IPS-11a (cell line): ENCODE measurements around the gene RHBDL1.

Experiments used
- H3K4me3 ChIP-seq: one replicate; pipeline ENCODE4 v1.5.1; 2013; ENCODE audit warnings: low read depth, low read length, control low read depth

Gene RHBDL1

GRCh38 chr16:672371-672770 lies 3.1 kb upstream of the RHBDL1 start:
- no peak overlapping the region for H3K4me3 ChIP-seq

- H3K4me3 ChIP-seq, result no peak overlapping the region
Measured at GRCh38 chr16:672851-673250, 2.6 kb upstream of the RHBDL1 start.

DNA sequence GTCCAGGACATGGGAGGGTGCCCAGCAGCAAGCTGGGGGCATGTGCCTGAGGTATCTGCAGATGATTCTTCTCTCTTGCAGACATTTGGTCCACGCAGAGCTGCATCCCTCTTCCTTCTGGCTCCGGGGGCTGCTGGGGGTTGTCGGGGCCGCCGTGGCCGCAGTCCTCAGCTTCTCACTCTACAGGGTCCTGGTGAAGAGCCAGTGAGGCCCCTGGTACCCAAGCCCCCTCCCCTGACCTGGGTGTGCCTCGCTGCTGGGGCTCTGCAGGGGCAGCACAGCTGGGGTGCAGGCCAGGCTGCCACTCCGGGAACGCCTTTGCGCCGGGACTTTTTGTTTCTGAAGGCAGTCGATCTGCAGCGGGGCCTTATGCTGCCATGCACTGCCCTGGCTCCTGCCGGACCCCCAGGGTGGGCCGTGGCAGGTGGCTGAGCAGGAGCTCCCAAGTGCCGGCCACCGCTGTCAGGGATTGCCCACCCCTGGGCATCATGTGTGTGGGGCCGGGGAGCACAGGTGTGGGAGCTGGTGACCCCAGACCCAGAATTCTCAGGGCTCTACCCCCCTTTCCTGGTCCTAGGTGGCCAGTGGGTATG lies 2.0 kb upstream of the RHBDL1 start:
- no peak overlapping the region for H3K4me3 ChIP-seq

- no peak overlapping the region for H3K4me3 ChIP-seq
Measured at GRCh38 chr16:674214-674881, 1.1 kb upstream of the RHBDL1 start.

DNA sequence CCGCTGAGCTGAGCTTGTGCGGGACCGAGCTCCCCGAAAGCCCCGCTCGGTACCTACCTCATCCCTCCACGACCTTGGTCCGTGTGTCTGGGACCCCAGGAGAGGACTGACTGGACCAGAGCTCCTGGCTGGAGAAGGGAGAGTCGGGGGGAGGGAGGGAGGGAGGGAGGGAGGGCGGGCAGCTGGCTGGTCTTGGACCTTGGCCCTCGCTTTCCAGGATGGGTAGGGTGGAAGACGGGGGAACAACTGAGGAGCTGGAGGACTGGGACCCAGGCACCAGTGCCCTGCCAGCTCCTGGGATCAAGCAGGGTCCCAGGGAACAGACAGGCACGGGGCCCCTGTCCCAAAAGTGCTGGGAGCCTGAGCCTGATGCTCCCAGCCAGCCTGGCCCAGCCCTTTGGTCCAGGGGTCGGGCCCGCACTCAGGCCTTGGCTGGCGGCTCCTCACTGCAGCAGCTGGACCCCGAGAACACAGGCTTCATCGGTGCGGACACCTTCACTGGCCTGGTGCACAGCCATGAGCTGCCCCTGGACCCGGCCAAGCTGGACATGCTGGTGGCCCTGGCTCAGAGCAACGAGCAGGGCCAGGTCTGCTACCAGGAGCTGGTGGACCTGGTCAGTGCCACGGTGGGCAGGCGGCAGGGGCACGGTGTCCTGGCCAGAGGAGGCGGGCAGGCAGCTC lies 553 bp downstream of the RHBDL1 start:
- H3K4me3 ChIP-seq, result peak overlapping the region; percentile 41

- no peak overlapping the region for H3K4me3 ChIP-seq
Measured at GRCh38 chr16:676565-676902, 1.1 kb downstream of the RHBDL1 start.

DNA sequence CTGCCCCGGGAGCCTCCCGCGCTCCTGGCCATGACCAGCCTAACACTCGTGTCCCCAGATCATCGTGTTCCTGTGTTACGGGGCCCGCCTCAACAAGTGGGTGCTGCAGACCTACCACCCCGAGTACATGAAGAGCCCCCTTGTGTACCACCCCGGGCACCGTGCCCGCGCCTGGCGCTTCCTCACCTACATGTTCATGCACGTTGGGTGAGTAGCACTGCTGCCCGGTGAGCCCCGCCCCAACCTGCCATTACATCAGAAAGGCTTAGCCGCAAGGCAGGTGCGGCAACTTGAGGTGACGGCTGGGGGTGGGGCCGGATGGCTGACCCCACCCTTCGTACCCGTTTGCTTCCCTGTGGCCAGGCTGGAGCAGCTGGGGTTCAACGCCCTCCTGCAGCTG lies 1.4 kb downstream of the RHBDL1 start:
- H3K4me3 ChIP-seq, result no peak overlapping the region

DNA sequence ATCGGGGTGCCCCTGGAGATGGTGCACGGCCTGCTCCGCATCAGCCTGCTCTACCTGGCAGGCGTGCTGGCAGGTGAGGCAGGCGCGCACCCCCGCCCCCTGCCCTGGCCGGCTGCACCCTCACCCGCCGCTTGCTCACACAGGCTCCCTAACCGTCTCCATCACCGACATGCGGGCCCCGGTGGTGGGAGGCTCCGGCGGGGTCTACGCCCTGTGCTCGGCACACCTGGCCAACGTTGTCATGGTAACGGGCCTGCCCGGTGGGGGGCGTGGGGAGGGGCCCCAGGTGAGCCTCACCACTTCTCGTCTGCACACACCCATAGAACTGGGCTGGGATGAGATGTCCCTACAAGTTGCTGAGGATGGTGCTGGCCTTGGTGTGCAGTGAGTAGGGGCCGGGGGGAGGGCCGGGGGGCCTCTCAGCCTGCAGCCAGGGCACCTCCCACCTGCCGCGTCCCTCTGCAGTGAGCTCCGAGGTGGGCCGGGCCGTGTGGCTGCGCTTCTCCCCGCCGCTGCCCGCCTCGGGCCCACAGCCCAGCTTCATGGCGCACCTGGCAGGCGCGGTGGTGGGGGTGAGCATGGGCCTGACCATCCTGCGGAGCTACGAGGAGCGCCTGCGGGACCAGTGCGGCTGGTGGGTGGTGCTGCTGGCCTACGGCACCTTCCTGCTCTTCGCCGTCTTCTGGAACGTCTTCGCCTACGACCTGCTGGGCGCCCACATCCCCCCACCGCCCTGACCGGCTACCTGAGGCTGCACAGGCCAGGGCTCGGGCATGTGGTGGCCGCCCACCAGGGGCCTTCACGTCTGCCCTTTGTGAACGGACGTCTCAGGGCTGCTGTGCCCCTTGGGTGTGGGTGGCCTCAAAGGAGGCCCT lies 2.1 kb downstream of the RHBDL1 start:
- no peak overlapping the region for H3K4me3 ChIP-seq

GRCh38 chr16:678209-678857 lies 2.9 kb downstream of the RHBDL1 start:
- H3K4me3 ChIP-seq, result no peak overlapping the region

DNA sequence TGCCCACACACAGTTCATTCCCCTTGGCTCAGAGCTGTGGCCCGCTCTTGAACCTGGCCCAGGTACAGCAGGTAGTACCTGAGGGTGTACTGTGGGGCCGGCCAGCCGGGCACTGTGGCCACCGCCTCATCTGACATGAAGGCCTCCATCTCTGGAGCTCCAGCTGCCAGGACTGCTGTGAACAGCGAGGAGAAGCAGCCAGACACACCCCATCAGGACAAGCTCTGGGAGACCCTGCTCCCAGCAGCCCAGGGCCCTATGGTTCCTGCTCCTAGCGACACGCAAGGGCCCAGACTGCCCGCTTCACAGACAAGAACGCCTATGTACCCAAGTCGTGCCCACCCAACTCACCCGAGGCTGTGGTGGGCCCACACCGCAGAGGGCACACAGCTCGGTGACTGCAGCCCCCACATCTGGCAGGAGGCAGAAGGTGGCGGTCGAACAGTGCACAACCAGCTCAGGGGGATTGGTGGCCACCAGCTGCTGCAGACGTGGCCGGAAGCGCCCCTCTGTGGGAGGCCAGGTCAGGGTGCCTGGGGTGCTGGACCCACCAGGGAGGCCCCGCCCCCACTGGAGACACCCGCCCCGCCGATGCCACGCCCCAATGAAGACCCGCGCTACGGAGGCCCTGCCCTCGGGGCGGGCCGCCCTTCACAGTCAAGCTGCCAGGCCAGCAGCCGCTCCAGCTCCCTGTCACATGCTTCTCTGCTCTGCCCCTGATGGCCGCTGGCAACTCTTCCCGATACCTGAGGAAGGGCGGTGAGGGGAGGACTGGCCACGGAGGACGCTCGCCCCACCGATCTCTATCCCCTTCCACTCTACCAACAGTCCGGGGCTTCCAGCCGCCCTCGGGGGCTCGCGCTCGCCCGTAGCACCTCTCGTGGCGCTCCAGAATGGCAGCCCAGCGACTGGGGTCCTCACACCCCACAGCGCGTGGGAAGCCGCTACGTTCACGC lies 3.7 kb downstream of the RHBDL1 start:
- peak overlapping the region; percentile 24 for H3K4me3 ChIP-seq

DNA sequence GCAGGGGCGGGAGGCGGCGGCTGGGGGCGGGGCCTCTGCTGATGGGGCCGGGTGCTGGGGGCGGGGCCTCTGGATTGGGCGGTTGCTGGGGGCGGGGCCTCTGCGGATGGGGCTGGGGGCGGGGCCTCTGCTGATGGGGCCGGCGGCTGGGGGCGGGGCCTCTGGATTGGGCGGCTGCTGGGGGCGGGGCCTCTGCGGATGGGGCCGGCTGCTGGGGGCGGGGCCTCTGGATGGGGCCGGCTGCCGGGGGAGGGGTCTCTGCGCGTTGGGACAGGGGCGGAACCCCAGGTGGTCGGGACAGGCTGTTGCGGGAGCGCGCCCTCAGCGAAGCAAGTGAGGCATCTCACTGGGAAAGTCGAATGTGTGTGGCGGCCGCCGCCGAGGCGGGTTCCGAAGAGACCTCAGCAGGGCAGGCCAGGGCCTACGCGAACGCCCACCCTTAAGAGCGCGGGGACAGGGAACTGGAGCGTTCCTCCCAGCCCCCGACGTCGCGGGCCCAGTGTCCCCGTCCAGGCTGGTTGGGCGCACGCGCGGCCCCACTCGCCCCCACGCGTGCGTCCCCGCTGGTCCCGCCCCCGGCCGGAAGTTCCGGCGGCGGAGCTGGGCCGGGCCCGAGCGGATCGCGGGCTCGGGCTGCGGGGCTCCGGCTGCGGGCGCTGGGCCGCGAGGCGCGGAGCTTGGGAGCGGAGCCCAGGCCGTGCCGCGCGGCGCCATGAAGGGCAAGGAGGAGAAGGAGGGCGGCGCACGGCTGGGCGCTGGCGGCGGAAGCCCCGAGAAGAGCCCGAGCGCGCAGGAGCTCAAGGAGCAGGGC lies 4.5 kb downstream of the RHBDL1 start, which contains the start of gene STUB1:
Gene STUB1 (plus strand): TSS at position 597 of the 811 bp plus-strand sequence. CDS start 116 bp downstream, at position 713.
- peak within 1 kb of the TSS; percentile 74 for H3K4me3 ChIP-seq

DNA sequence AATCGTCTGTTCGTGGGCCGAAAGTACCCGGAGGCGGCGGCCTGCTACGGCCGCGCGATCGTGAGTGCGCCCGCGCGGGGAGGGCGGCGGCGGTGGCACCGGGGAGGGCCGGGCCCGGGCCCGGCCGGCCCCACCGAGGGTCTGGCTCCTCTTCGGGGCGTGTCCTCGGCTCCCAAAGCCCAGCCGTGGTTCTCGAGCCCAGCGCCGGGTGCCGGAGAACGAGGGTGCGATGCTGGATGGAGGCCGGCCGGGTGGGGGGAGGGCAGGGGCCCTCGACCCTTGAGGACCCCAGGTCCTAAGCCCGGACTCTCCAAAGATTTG lies 5.1 kb downstream of the RHBDL1 start:
- peak overlapping the region; percentile 74 for H3K4me3 ChIP-seq

DNA sequence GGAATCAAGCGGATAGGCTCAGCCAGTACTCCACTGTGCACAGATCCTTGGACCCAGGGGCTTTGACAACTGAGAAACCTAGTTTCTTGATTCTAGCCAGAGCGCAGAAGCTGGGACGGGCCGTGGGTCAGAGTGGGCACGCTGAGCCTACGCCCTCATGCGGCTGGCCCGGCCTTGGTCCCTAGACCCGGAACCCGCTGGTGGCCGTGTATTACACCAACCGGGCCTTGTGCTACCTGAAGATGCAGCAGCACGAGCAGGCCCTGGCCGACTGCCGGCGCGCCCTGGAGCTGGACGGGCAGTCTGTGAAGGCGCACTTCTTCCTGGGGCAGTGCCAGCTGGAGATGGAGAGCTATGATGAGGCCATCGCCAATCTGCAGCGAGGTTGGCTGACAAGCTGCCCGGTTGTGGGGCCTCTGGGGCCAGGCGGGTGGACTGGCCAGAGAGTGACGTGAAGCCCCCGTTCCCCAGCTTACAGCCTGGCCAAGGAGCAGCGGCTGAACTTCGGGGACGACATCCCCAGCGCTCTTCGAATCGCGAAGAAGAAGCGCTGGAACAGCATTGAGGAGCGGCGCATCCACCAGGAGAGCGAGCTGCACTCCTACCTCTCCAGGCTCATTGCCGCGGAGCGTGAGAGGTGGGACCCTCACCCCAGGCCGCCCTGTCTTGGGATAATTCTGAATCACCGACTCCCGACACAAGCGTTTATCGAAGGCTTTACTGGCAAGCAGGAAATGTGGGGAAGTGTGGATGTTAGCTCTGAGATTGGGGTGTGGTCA lies 5.7 kb downstream of the RHBDL1 start:
- H3K4me3 ChIP-seq, result peak overlapping the region; percentile 74

- no peak overlapping the region for H3K4me3 ChIP-seq
Measured at GRCh38 chr16:681746-682427, 6.4 kb downstream of the RHBDL1 start.

GRCh38 chr16:682493-683395 lies 7.3 kb downstream of the RHBDL1 start:
- no peak overlapping the region for H3K4me3 ChIP-seq

DNA sequence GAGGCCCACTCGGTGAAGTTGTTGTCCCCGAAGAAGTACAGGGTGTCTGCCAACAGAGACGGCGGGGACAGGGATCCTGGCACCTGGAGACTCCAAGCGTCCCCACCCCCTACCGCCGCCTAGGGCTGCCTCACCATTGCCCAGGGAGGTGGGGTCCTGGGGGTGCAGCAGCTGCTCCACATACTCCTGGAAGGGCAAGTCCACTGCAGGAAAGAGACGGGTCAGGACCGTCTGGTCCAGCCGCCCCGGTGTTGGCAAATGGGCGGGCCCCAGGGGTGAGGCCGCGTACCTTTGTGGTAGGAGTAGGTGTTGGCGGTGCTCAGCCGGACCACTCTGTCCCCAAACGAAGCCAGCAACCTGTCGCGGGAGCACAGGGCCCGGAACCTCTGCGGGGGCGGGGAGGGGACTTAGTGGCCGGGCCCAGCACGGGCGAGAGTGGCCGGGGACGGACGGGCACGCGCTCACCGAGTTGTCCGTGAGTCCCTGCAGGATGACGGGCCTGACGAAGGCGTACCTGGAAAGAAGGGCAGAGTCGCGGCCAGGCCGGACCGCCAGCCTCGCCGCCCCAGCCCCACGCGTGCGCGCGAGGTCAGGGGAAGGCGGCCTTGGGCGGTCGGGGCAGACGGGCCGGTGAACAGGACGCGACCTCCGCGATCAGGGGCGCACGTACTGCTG lies 8.1 kb downstream of the RHBDL1 start:
- H3K4me3 ChIP-seq, result peak overlapping the region; percentile 81
